Measurements from ENCODE around the gene CCDC34. TPM values are rescaled to one million over a fixed set of nuclear protein-coding genes. Genes with fewer than 3 reads are reported as not detected.
A peak's percentile ranks its signal among the peaks of the same experiment; 100 is the strongest.

CCDC34 gene
- 29.4 TPM for polyA plus RNA-seq
- long read RNA-seq, donor 1, transcript CCDC34-201 (3 exons, 2,109 nt), result major isoform, 11 of 12 reads
- long read RNA-seq, donor 1, partial matches to known transcripts, result 0 of 12 reads
- long read RNA-seq, donor 1, other reads (novel, unspliced or antisense), result 0 of 12 reads
- long read RNA-seq, donor 2, transcript CCDC34-201 (3 exons, 2,109 nt), result major isoform, 17 of 42 reads
- long read RNA-seq, donor 2, transcript CCDC34-202 (6 exons, 2,103 nt), result minor isoform, 11 of 42 reads
- long read RNA-seq, donor 2, partial matches to known transcripts, result 14 of 42 reads
- long read RNA-seq, donor 2, other reads (novel, unspliced or antisense), result 0 of 42 reads
- long read RNA-seq, donor 3, result 0 reads
- long read RNA-seq, donor 4, partial matches to known transcripts, result 0 of 1 reads
- long read RNA-seq, donor 4, other reads (novel, unspliced or antisense), result 0 of 1 reads
- long read RNA-seq, donor 5, transcript CCDC34-201 (3 exons, 2,109 nt), result major isoform, 7 of 17 reads
- long read RNA-seq, donor 5, partial matches to known transcripts, result 6 of 17 reads
- long read RNA-seq, donor 5, other reads (novel, unspliced or antisense), result 0 of 17 reads
- long read RNA-seq, donor 6, transcript CCDC34-201 (3 exons, 2,109 nt), result major isoform, 22 of 39 reads
- long read RNA-seq, donor 6, partial matches to known transcripts, result 13 of 39 reads
- long read RNA-seq, donor 6, other reads (novel, unspliced or antisense), result 0 of 39 reads
- long read RNA-seq, donor 7, transcript CCDC34-201 (3 exons, 2,109 nt), result major isoform, 9 of 20 reads
- long read RNA-seq, donor 7, transcript CCDC34-202 (6 exons, 2,103 nt), result minor isoform, 5 of 20 reads
- long read RNA-seq, donor 7, partial matches to known transcripts, result 6 of 20 reads
- long read RNA-seq, donor 7, other reads (novel, unspliced or antisense), result 0 of 20 reads
- long read RNA-seq, donor 8, transcript CCDC34-201 (3 exons, 2,109 nt), result major isoform, 29 of 54 reads
- long read RNA-seq, donor 8, transcript CCDC34-202 (6 exons, 2,103 nt), result minor isoform, 5 of 54 reads
- long read RNA-seq, donor 8, partial matches to known transcripts, result 20 of 54 reads
- long read RNA-seq, donor 8, other reads (novel, unspliced or antisense), result 0 of 54 reads
- long read RNA-seq, donor 9, transcript CCDC34-201 (3 exons, 2,109 nt), result major isoform, 13 of 22 reads
- long read RNA-seq, donor 9, partial matches to known transcripts, result 9 of 22 reads
- long read RNA-seq, donor 9, other reads (novel, unspliced or antisense), result 0 of 22 reads
- long read RNA-seq, donor 10, transcript CCDC34-202 (6 exons, 2,103 nt), result minor isoform, 8 of 44 reads
- long read RNA-seq, donor 10, transcript CCDC34-201 (3 exons, 2,109 nt), result major isoform, 28 of 44 reads
- long read RNA-seq, donor 10, partial matches to known transcripts, result 8 of 44 reads
- long read RNA-seq, donor 10, other reads (novel, unspliced or antisense), result 0 of 44 reads
- long read RNA-seq, donor 11, transcript CCDC34-201 (3 exons, 2,109 nt), result major isoform, 12 of 16 reads
- long read RNA-seq, donor 11, partial matches to known transcripts, result 0 of 16 reads
- long read RNA-seq, donor 11, other reads (novel, unspliced or antisense), result 0 of 16 reads

- Histone ChIP-seq H3K4me3 (ENCODE audit: low read length) (peak within 1 kb of the TSS; percentile 89), H3K27ac (ENCODE audit: low read length) (peak within 1 kb of the TSS; percentile 89), H3K27me3 (ENCODE audit: control insufficient read depth, insufficient read depth, low read length) (no peaks in the 10 kb centered on the region), H3K36me3 (ENCODE audit: control insufficient read depth, insufficient read depth, low read length) (peaks cover 5% of the 10 kb centered on the region), H3K9me3 (ENCODE audit: control insufficient read depth, low read depth, low read length) (no peaks in the 10 kb centered on the region), H3K4me1 (ENCODE audit: control insufficient read depth, insufficient read depth, low read length) (peaks cover 31% of the 10 kb centered on the region)
- WGBS (ENCODE audit: insufficient coverage, low lambda C conversion rate), result no CpG with 5 or more reads among the region's 57 CpGs
- DNase-seq, result peak; percentile 97 to 98
Measured at GRCh38 chr11:27362749-27363575, at the start of gene CCDC34. Gene CCDC34 (minus strand): TSS chr11:27363215. CDS start chr11:27363194, 21 bp downstream.

- Histone ChIP-seq H3K9me3 (ENCODE audit: control insufficient read depth, low read depth, low read length) (no peaks in the 10 kb centered on the region), H3K4me1 (ENCODE audit: control insufficient read depth, insufficient read depth, low read length) (no peaks in the 10 kb centered on the region), H3K4me3 (ENCODE audit: low read length) (no peak overlapping the region), H3K27ac (ENCODE audit: low read length) (no peak overlapping the region), H3K36me3 (ENCODE audit: control insufficient read depth, insufficient read depth, low read length) (peaks cover 3% of the 10 kb centered on the region), H3K27me3 (ENCODE audit: control insufficient read depth, insufficient read depth, low read length) (no peaks in the 10 kb centered on the region)
- no peak for DNase-seq
Measured at GRCh38 chr11:27412192-27412691, 49.2 kb upstream of the CCDC34 start.

- no peak overlapping the region for H3K27ac ChIP-seq (ENCODE audit: low read length)
- H3K27me3 ChIP-seq (ENCODE audit: control insufficient read depth, insufficient read depth, low read length), result no peaks in the 10 kb centered on the region
- DNase-seq, result no peak
- H3K4me3 ChIP-seq (ENCODE audit: low read length), result no peak overlapping the region
- H3K9me3 ChIP-seq (ENCODE audit: control insufficient read depth, low read depth, low read length), result no peaks in the 10 kb centered on the region
- no peaks in the 10 kb centered on the region for H3K4me1 ChIP-seq (ENCODE audit: control insufficient read depth, insufficient read depth, low read length)
- peaks cover 3% of the 10 kb centered on the region for H3K36me3 ChIP-seq (ENCODE audit: control insufficient read depth, insufficient read depth, low read length)
Measured at GRCh38 chr11:27411328-27411727, 48.3 kb upstream of the CCDC34 start.

GRCh38 chr11:27410272-27410671 is 47.3 kb upstream of the CCDC34 start:
- H3K4me1 ChIP-seq (ENCODE audit: control insufficient read depth, insufficient read depth, low read length), result no peaks in the 10 kb centered on the region
- H3K36me3 ChIP-seq (ENCODE audit: control insufficient read depth, insufficient read depth, low read length), result peaks cover 3% of the 10 kb centered on the region
- WGBS (ENCODE audit: insufficient coverage, low lambda C conversion rate), result no CpG with 5 or more reads among the region's 1 CpG
- no peak overlapping the region for H3K4me3 ChIP-seq (ENCODE audit: low read length)
- H3K27me3 ChIP-seq (ENCODE audit: control insufficient read depth, insufficient read depth, low read length), result no peaks in the 10 kb centered on the region
- no peaks in the 10 kb centered on the region for H3K9me3 ChIP-seq (ENCODE audit: control insufficient read depth, low read depth, low read length)
- no peak overlapping the region for H3K27ac ChIP-seq (ENCODE audit: low read length)
- DNase-seq, result no peak

GRCh38 chr11:27409742-27410141 is 46.7 kb upstream of the CCDC34 start:
- Histone ChIP-seq H3K9me3 (ENCODE audit: control insufficient read depth, low read depth, low read length) (no peaks in the 10 kb centered on the region), H3K4me3 (ENCODE audit: low read length) (no peak overlapping the region), H3K27ac (ENCODE audit: low read length) (no peak overlapping the region), H3K4me1 (ENCODE audit: control insufficient read depth, insufficient read depth, low read length) (no peaks in the 10 kb centered on the region), H3K36me3 (ENCODE audit: control insufficient read depth, insufficient read depth, low read length) (peaks cover 3% of the 10 kb centered on the region), H3K27me3 (ENCODE audit: control insufficient read depth, insufficient read depth, low read length) (no peaks in the 10 kb centered on the region)
- no peak for DNase-seq
- no CpG with 5 or more reads among the region's 2 CpGs for WGBS (ENCODE audit: insufficient coverage, low lambda C conversion rate)

- H3K36me3 ChIP-seq (ENCODE audit: control insufficient read depth, insufficient read depth, low read length), result peaks cover 3% of the 10 kb centered on the region
- DNase-seq, result no peak
- no peak overlapping the region for H3K27ac ChIP-seq (ENCODE audit: low read length)
- no peaks in the 10 kb centered on the region for H3K27me3 ChIP-seq (ENCODE audit: control insufficient read depth, insufficient read depth, low read length)
- H3K9me3 ChIP-seq (ENCODE audit: control insufficient read depth, low read depth, low read length), result no peaks in the 10 kb centered on the region
- H3K4me3 ChIP-seq (ENCODE audit: low read length), result no peak overlapping the region
- no peaks in the 10 kb centered on the region for H3K4me1 ChIP-seq (ENCODE audit: control insufficient read depth, insufficient read depth, low read length)
Measured at GRCh38 chr11:27409049-27409448, 46.0 kb upstream of the CCDC34 start.

GRCh38 chr11:27408246-27408800 is 45.3 kb upstream of the CCDC34 start:
- no peak overlapping the region for H3K4me3 ChIP-seq (ENCODE audit: low read length)
- no peak overlapping the region for H3K27ac ChIP-seq (ENCODE audit: low read length)
- no peaks in the 10 kb centered on the region for H3K27me3 ChIP-seq (ENCODE audit: control insufficient read depth, insufficient read depth, low read length)
- H3K36me3 ChIP-seq (ENCODE audit: control insufficient read depth, insufficient read depth, low read length), result peaks cover 3% of the 10 kb centered on the region
- no CpG with 5 or more reads among the region's 2 CpGs for WGBS (ENCODE audit: insufficient coverage, low lambda C conversion rate)
- H3K9me3 ChIP-seq (ENCODE audit: control insufficient read depth, low read depth, low read length), result no peaks in the 10 kb centered on the region
- H3K4me1 ChIP-seq (ENCODE audit: control insufficient read depth, insufficient read depth, low read length), result no peaks in the 10 kb centered on the region
- DNase-seq, result no peak

GRCh38 chr11:27406498-27407354 is 43.7 kb upstream of the CCDC34 start:
- Histone ChIP-seq H3K36me3 (ENCODE audit: control insufficient read depth, insufficient read depth, low read length) (peaks cover 3% of the 10 kb centered on the region), H3K4me3 (ENCODE audit: low read length) (no peak overlapping the region), H3K27me3 (ENCODE audit: control insufficient read depth, insufficient read depth, low read length) (no peaks in the 10 kb centered on the region), H3K9me3 (ENCODE audit: control insufficient read depth, low read depth, low read length) (no peaks in the 10 kb centered on the region), H3K4me1 (ENCODE audit: control insufficient read depth, insufficient read depth, low read length) (peaks cover 6% of the 10 kb centered on the region), H3K27ac (ENCODE audit: low read length) (no peak overlapping the region)
- 100% methylated on average over 1 of the region's 3 CpGs for WGBS (ENCODE audit: insufficient coverage, low lambda C conversion rate)
- DNase-seq, result no peak

Data from large intestine (tissue), 12 donors.